Body of pancreas (tissue), 4 donors: Measurements from ENCODE around the gene TAS1R3. TPM values are rescaled to one million over a fixed set of nuclear protein-coding genes. Genes with fewer than 3 reads are reported as not detected.
A peak's percentile ranks its signal among the peaks of the same experiment; 100 is the strongest.

ENCODE experiments used
- ATAC-seq: fragments of 150-250 bp; one replicate; pipeline ENCODE4 v1.9.1; 2016
- DNase-seq, 4 donors: peaks; one replicate each; pipeline ENCODE4 v3.0.0-alpha.2; 2019
- H3K27ac ChIP-seq, 4 donors: fragments of 200-600 bp; sonication (generic); 1 replicate in 3 of 4; 2 replicates in 1 of 4; pipeline versions ENCODE4 v1.5.1 to v1.6.1; 2016 to 2019; ENCODE audit warnings: mild to moderate bottlenecking in 1 of 4, mixed read lengths in 1 of 4, moderate library complexity in 1 of 4
- H3K27me3 ChIP-seq, 2 donors: fragments of 200-600 bp; sonication (generic); one replicate each; pipeline ENCODE4 v1.6.0; 2016; ENCODE audit warnings: mild to moderate bottlenecking in 1 of 2
- H3K36me3 ChIP-seq, 2 donors: fragments of 200-600 bp; sonication (generic); replicated peaks in 1 of 2; 2 replicates each; pipeline ENCODE4 v1.5.1; 2016; ENCODE audit warnings: low read depth in 2 of 2; ENCODE audit not compliant: insufficient read depth in 1 of 2
- H3K4me1 ChIP-seq: fragments of 200-600 bp; sonication (generic); one replicate; pipeline ENCODE4 v1.6.0; 2016
- H3K4me3 ChIP-seq, 2 donors: fragments of 200-600 bp; sonication (generic); 1 replicate in 1 of 2; 2 replicates in 1 of 2; pipeline ENCODE4 v1.5.1; 2016 to 2019
- H3K9me3 ChIP-seq, 3 donors: fragments of 200-600 bp; sonication (generic); 1 replicate in 2 of 3; 2 replicates in 1 of 3; pipeline ENCODE4 v1.5.1; 2016
- CTCF ChIP-seq, 7 experiments: fragments of 450-650 bp in 4 of 7; fragments of 200-600 bp in 3 of 7; sonication (generic) in 3 of 7; IDR thresholded peaks; one replicate each; pipeline ENCODE4 v1.5.1; 2016 to 2019; ENCODE audit warnings: antibody characterized with exemption in 7 of 7
- POLR2A ChIP-seq, 3 donors: fragments of 450-650 bp; IDR thresholded peaks; one replicate each; pipeline ENCODE4 v1.6.1; 2016; ENCODE audit warnings: antibody characterized with exemption in 3 of 3, mild to moderate bottlenecking in 2 of 3
- WGBS, 2 donors: methylation state at CpG; one replicate each; pipeline ENCODE4 v1.1.5; 2017; 5-methylcytosine and 5-hydroxymethylcytosine counted together
- intact Hi-C: fragments of 100-400 bp; cut with DNase I; formaldehyde crosslinking; loops from one replicate; pipeline ENCODE4 v1.15.1; 2023
- total RNA-seq, 2 donors: library from RNA; depleted of rRNA; stranded (reverse); fragments of >200 nt; gene quantifications; one replicate each; pipeline ENCODE4 v1.1.0, GENCODE V29; 2016

TAS1R3 gene
- total RNA-seq, 2 donors from 2014 or later, result 0.26 TPM; not detected in 1

DNA sequence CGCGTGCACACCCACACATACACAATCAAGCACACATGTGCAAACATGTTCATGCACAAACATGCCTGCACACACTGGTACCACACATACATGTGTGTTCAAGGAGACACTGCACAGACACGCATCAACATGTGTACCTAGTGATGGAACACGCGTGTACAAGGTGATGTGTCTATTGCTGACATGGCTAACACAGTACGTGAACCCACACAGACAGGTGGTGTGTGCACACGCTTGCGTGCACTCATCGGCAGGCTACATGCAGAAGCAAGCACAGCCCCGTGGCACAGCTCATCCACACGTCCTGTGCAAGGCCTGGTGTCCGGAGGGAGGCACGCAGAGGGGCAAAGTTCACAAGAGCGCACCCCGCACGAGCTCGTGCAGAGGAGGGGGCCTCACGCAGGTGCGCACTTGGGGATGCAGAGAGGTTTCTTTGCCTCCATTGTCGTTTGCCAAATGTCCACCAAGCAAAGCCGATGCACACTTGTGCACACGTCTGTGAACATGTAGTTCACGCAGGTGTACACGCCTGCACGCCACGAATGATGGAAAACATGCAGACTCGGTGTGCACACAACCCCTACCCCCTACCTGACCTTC lies 24.3 kb upstream of the TAS1R3 start:
- WGBS, 2 donors, result 18 to 27% methylated on average over 20 to 27 of the region's 27 CpGs
- TF ChIP-seq CTCF (IDR thresholded peaks at IDR 0.05), result no peak
- no peak for TF ChIP-seq POLR2A (IDR thresholded peaks at IDR 0.05)
- Histone ChIP-seq H3K27ac (peak overlapping the region in 2 of 4 donors; percentile 52 to 97), H3K9me3 (no peaks in the 10 kb centered on the region), H3K27me3 (no peaks in the 10 kb centered on the region), H3K4me3 (peak overlapping the region; percentile 9 to 26), H3K36me3 (peaks cover 0 to 5% of the 10 kb centered on the region in 2 donors), H3K4me1 (peaks cover 51% of the 10 kb centered on the region)
- ATAC-seq, result no peak
- intact Hi-C loops, result no loop called here
- DNase-seq, result no peak

DNA sequence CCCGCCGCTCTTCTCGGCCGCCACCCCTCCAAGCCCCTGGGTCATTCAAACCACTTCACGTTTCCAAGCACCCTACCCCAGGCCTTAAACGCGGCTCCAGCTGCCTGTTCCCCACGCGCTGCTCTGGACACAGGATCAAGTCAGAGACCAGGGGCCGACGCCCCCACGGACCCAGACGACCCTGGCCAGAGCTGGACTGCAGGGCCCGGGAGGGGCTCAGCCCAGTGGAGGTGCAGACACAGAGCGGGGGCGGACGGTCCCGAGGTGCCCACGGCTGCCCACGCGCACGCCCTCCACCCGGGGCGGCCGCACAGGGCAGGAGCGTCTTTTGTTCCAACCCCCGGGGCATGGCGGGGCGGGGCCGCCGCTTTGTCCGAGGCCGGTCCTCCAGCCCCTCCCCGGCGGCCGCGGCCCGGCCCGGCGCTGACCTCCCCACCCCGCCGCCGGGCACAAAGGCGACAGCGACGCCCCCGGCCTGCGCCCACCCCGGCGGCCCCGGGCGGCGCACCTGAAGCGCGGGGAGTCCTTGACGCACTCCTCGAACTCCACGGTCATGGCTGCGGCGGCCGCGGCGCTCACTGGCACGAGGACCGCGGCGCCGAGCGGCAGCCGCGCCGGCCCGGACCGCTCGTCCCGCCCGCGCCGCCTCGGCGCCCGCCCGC lies 23.7 kb upstream of the TAS1R3 start:
- Histone ChIP-seq H3K4me1 (peaks cover 51% of the 10 kb centered on the region), H3K27ac (peak overlapping the region; percentile 52 to 97 (median 77)), H3K9me3 (no peaks in the 10 kb centered on the region), H3K27me3 (no peaks in the 10 kb centered on the region), H3K4me3 (peak overlapping the region; percentile 9 to 26), H3K36me3 (peaks cover 0 to 8% of the 10 kb centered on the region in 2 donors)
- intact Hi-C loops, result no loop called here
- TF ChIP-seq CTCF (IDR thresholded peaks at IDR 0.05) (no peak), POLR2A (IDR thresholded peaks at IDR 0.05) (no peak)
- WGBS, 2 donors, result 0 to 20% methylated on average over 1 to 78 of the region's 83 CpGs
- DNase-seq, result peak; percentile 36 to 50 (median 40)
- peak; percentile 1 for ATAC-seq

GRCh38 chr1:1307923-1308755 lies 22.9 kb upstream of the TAS1R3 start, which contains the start of the genes ACAP3 and PUSL1:
ACAP3 (minus strand) TSS chr1:1307930; CDS start chr1:1307815, 115 bp downstream.
PUSL1 (plus strand) TSS chr1:1308597; CDS start chr1:1308644, 47 bp downstream.
- Histone ChIP-seq H3K27me3 (no peaks in the 10 kb centered on the region), H3K4me1 (peaks cover 51% of the 10 kb centered on the region), H3K27ac (peak within 1 kb of the TSS; percentile 83 to 97 (median 91)), H3K4me3 (peak within 1 kb of the TSS; percentile 78 to 91), H3K36me3 (peaks cover 6 to 15% of the 10 kb centered on the region in 2 donors), H3K9me3 (no peaks in the 10 kb centered on the region)
- peak; percentile 81 for ATAC-seq
- peak in 2 of 3 donors; percentile 35 for TF ChIP-seq POLR2A (IDR thresholded peaks at IDR 0.05)
- TF ChIP-seq CTCF (IDR thresholded peaks at IDR 0.05), result peak in 4 of 7 experiments; percentile 20 to 38 (median 30)
- 0% methylated on average over 121 of the region's 131 CpGs; no CpG with 5 or more reads in 1 of the 2 donors for WGBS, 2 donors
- intact Hi-C loops, result no loop called here
- peak; percentile 86 to 87 (median 87) for DNase-seq

DNA sequence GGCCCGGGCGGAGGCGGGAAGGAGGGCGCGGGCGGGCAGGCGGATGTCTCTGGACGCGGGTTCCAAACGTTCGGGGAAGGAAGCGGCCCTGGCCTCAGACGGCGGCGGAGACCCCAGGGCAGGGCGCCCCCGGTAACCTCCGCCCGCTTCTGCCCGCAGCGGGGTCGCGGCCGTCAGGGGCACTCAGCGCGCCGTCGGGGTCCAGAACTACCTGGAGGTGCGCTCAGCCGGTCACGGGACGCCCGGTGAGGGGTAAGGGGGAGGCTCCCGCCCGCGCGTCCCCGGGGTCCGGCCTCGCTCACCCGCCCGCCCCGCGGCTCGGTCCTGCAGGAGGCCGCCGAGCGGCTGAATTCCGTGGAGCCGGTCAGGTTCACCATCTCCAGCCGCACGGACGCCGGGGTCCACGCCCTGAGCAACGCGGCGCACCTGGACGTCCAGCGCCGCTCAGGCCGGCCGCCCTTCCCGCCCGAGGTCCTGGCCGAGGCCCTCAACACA lies 22.3 kb upstream of the TAS1R3 start:
- intact Hi-C loops, result no loop called here
- no peak for TF ChIP-seq POLR2A (IDR thresholded peaks at IDR 0.05)
- TF ChIP-seq CTCF (IDR thresholded peaks at IDR 0.05), result no peak
- Histone ChIP-seq H3K9me3 (no peaks in the 10 kb centered on the region), H3K4me1 (peaks cover 51% of the 10 kb centered on the region), H3K27ac (peak overlapping the region; percentile 79 to 97 (median 90)), H3K27me3 (no peaks in the 10 kb centered on the region), H3K36me3 (peaks cover 9 to 21% of the 10 kb centered on the region in 2 donors), H3K4me3 (peak overlapping the region; percentile 78 to 91)
- 0% methylated on average over 50 of the region's 66 CpGs; no CpG with 5 or more reads in 1 of the 2 donors for WGBS, 2 donors
- peak in 2 of 4 donors; percentile 37 to 52 for DNase-seq
- ATAC-seq, result peak; percentile 3
